HG03469 (cell line): ENCODE measurements around the gene KIF2C.
"Not testable (repeated sequence)": the region's sequence is repeated elsewhere in the genome, so short reads cannot be mapped to it uniquely, and the experiment has no call there.

Source experiments
- ATAC-seq: cut with Tn5 transposase; IDR thresholded peaks from one replicate; pipeline ENCODE4 v1.9.1; 2021; ENCODE audit warnings: mild to moderate bottlenecking, moderate library complexity, moderate number of reproducible peaks; ENCODE audit not compliant: unreplicated experiment

The KIF2C gene

GRCh38 chr1:44718091-44718490 is 21.5 kb upstream of the KIF2C start:
- no peak for ATAC-seq

- ATAC-seq = no peak
Measured at GRCh38 chr1:44719318-44719717, 20.3 kb upstream of the KIF2C start.

GRCh38 chr1:44720281-44720680 is 19.4 kb upstream of the KIF2C start:
- no peak for ATAC-seq

- peak; percentile 49 for ATAC-seq
Measured at GRCh38 chr1:44721485-44722361, 17.9 kb upstream of the KIF2C start.

GRCh38 chr1:44723064-44723463 is 16.6 kb upstream of the KIF2C start:
- ATAC-seq = no peak

GRCh38 chr1:44723496-44724295 is 15.9 kb upstream of the KIF2C start:
- no peak for ATAC-seq

- no peak for ATAC-seq
Measured at GRCh38 chr1:44724296-44724954, 15.2 kb upstream of the KIF2C start.

GRCh38 chr1:44724955-44725698 is 14.5 kb upstream of the KIF2C start:
- no peak for ATAC-seq

GRCh38 chr1:44730741-44731512 is 8.7 kb upstream of the KIF2C start, which contains the start of gene RNU5D-1:
TSS of gene RNU5D-1 (minus strand) at chr1:44731170.
- peak; percentile 38 for ATAC-seq

GRCh38 chr1:44733365-44733764 is 6.3 kb upstream of the KIF2C start:
- no peak for ATAC-seq

- no peak for ATAC-seq
Measured at GRCh38 chr1:44733784-44734183, 5.9 kb upstream of the KIF2C start.

- no peak for ATAC-seq
Measured at GRCh38 chr1:44735992-44736391, 3.6 kb upstream of the KIF2C start.

- not testable (repeated sequence) for ATAC-seq
Measured at GRCh38 chr1:44738953-44739306, 707 bp upstream of the KIF2C start.

GRCh38 chr1:44740179-44740617 is 561 bp downstream of the KIF2C start:
- ATAC-seq = no peak

- ATAC-seq = no peak
Measured at GRCh38 chr1:44743211-44743610, 3.6 kb downstream of the KIF2C start.

GRCh38 chr1:44747878-44748277 is 8.2 kb downstream of the KIF2C start:
- ATAC-seq = no peak

GRCh38 chr1:44757420-44757819 is 17.8 kb downstream of the KIF2C start:
- no peak for ATAC-seq

GRCh38 chr1:44759077-44759476 is 19.4 kb downstream of the KIF2C start:
- no peak for ATAC-seq

- ATAC-seq = no peak
Measured at GRCh38 chr1:44760876-44761275, 21.2 kb downstream of the KIF2C start.

GRCh38 chr1:44766421-44766820 is 26.8 kb downstream of the KIF2C start:
- ATAC-seq = not testable (repeated sequence)
